CD4-positive, alpha-beta T cell treated with Interleukin-4 for 4 hours (primary cell): ENCODE measurements around the gene CXCL11.
"Not testable (repeated sequence)": the region's sequence is repeated elsewhere in the genome, so short reads cannot be mapped to it uniquely, and the experiment has no call there.

ENCODE experiments used
- DNase-seq: peaks from one replicate; pipeline ENCODE4 v3.0.0-alpha.2; 2020

The CXCL11 gene

DNA sequence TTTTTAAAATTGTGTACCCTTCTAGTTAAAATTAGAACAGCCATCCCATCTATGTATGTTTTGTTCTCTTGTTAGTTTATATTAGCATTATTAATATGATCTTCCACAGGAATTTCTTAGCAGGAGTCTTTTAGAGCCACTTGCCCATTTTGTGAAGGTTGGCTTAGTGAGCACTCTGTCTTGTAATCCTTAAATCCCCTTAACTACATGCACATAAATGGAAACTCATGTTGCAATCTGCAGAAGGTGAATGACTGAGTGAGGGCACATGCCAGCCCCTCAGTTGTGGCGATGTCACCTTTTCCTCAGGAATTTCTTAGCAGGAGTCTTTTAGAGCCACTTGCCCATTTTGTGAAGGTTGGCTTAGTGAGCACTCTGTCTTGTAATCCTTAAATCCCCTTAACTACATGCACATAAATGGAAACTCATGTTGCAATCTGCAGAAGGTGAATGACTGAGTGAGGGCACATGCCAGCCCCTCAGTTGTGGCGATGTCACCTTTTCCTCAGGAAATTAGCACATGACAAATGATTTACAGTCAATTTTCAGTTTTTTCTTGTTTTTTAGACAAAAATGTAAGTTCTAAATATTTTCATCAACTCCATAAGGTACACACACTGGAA, 37.2 kb downstream of the CXCL11 start:
- not testable (repeated sequence) for DNase-seq

DNA sequence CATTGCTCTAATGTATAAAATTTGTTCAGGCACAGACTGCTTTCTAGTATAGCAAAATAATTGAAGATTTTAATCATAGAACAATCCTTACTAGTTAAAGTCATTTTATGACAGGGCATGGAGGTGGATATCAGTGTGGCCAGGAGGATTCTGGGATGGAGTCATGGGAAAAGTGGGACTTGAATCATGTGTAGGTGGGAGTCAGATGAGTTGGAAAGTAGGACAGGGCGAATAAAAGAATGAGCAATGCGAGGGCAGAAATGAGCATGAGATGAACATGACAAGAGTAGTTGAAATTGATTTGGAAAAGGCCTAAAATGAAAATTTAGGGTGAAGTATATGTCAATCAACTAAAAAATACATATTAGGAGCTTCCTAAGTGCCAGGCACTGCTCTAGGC, 37.9 kb downstream of the CXCL11 start:
- DNase-seq: no peak

DNA sequence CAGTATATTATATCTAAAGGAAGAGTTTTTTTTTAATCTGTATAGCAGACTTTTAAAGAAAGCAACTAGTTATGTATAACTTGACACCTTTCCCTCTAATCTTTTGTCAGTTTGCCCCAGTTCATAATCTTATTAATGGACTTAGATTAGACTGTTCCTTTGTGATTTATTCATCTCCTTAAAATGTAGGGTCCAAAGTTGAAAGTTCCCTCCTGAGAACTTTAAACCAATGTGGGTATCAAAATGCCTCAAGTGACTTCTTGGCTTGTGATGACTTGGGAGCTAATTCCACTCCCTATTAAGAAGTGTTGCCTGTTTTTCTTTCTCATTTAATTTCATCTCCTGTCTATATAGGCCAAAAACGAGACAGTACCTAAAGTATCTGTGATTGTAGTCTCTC, 38.8 kb downstream of the CXCL11 start:
- no peak for DNase-seq

DNA sequence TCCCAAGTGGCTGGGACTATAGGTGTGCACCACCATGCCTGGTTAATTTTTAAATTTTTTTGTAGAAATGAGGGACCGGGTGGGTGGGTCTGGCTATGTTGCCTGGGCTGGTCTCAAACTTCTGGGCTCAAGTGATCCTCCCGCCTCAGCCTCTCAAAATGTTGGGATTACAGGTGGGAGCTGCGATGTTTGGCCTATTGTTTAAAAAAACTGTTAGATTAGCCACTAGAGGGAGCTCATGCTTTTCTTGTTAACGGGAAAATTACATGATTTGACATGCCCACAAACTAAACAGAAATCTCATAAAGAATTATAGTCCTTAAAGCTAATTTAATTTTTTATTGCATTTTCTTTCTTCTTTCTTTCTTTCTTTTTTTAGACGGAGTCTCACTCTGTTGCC, 40.1 kb downstream of the CXCL11 start:
- peak; percentile 62 for DNase-seq

DNA sequence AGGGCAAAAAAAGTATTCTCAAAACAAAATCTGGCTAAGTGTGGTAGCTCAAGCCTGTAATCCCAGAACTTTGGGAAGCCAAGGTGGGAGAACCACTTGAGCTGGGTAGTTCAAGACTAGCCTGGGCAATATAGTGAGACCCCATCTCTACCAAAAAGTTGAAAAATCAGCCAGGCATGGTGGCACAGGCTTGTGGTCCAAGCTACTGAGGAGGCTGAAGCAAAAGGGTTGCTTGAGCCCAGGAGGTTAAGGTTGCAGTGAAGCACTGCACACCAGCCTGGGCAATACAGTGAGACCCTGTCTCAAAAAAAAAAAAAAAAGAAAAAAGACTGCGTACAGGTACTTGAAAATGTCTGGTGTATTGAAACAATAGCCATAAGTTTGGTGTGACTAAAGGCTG, 43.4 kb downstream of the CXCL11 start:
- DNase-seq: no peak

DNA sequence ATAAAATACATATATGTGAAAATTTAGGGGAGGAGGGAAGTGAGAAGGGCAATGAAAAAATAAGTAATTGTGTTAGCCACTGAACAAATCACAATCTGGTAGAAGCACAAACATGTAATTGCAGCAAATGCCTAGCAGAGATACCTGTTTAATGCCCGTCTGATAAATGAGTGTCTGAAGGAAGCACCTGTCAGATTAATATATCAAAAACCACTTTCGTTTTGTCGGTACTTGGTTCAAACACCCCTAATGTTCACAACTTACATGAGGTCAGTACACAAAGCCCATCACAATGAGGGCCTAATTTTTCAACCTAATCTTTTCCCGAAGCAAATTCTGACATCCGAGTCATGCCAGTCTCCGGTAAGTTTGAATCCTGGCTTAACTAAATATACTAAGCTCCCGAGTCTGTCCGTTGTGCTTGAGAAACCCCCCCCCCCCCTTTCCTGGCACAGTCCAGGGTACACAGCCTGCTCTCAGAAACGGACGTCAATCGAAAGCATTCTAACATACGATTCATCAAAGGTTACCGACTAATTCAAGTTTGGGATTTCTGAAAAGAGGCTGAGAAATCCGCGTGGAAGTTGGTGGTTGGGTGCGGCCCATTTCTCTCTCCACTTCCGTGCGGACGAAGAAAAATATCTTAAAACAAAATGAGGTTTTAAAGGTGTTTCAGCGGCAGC, 45.9 kb downstream of the CXCL11 start:
- DNase-seq: no peak

DNA sequence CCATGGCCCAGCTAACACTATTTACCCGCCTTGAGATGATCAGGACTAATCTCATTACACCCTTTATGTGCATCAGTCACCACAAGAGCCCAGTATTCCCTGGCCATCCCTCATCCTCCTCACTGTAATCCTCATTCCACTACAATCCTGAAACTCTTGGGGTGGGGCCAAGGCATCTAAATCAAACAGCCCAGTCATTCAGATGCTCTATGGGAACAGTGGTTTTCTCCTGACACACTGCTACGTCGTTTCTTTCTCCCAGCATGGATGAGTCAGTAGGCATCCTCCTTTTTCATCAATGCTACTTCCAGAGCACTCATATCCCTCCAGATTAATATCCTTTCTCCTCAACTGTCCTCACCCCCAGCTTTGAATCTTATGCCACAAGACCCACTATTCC, 50.8 kb downstream of the CXCL11 start:
- no peak for DNase-seq
